HEK293 (cell line): ENCODE results near the gene STX10.

Experiments used
- CTCF ChIA-PET: fragments of 350-600 bp; formaldehyde crosslinking; extraction: SDS; loops from one replicate; lab custom pipeline; 2021; ENCODE audit warnings: antibody characterized with exemption; lab: Yijun Ruan, JAX
- POLR2A ChIA-PET: fragments of 300-600 bp; formaldehyde crosslinking; extraction: SDS; loops from one replicate; lab custom pipeline; 2020; ENCODE audit warnings: antibody characterized with exemption, inconsistent platforms; lab: Yijun Ruan, JAX
- H3K27ac ChIP-seq: fragments of 200-500 bp; sonication (Bioruptor generic); 2 replicates; pipeline ENCODE4 v1.5.1; 2014; ENCODE audit warnings: low read depth, low read length, control low read depth, inconsistent platforms; ENCODE audit errors: extremely low read depth
- H3K36me3 ChIP-seq, 2 experiments: fragments of 200-500 bp in 1 of 2; sonication (Bioruptor generic) in 1 of 2; 1 replicate in 1 of 2; 2 replicates in 1 of 2; pipeline ENCODE4 v1.5.1; 2014 to 2017; ENCODE audit warnings: inconsistent platforms in 2 of 2, low read length in 2 of 2; ENCODE audit not compliant: control insufficient read depth in 2 of 2, insufficient read depth in 1 of 2
- H3K4me1 ChIP-seq: fragments of 200-500 bp; sonication (Bioruptor generic); 2 replicates; pipeline ENCODE4 v1.5.1; 2014; ENCODE audit warnings: mild to moderate bottlenecking, low read length, inconsistent platforms; ENCODE audit not compliant: control insufficient read depth, insufficient read depth
- H3K4me3 ChIP-seq: 2 replicates; pipeline ENCODE4 v1.5.1; 2011; ENCODE audit warnings: low read depth, mild to moderate bottlenecking, control low read depth, low read length, moderate library complexity
- H3K9me3 ChIP-seq: fragments of 200-500 bp; sonication (Bioruptor generic); 2 replicates; pipeline ENCODE4 v1.5.1; 2014; ENCODE audit warnings: low read depth, low read length, inconsistent platforms; ENCODE audit not compliant: control insufficient read depth, insufficient read depth
- ELK4 ChIP-seq: IDR thresholded peaks from 2 replicates; pipeline ENCODE4 v1.6.1; 2011; ENCODE audit warnings: mild to moderate bottlenecking, low read depth, low read length, borderline replicate concordance
- KLF7 ChIP-seq: fragments of 450-650 bp; formaldehyde crosslinking; IDR thresholded peaks from 2 replicates; pipeline ENCODE4 v1.5.1; 2016; ENCODE audit warnings: missing biosample characterization, missing genetic modification characterization, borderline replicate concordance
- MZF1 ChIP-seq: fragments of 450-650 bp; formaldehyde crosslinking; IDR thresholded peaks from 2 replicates; pipeline ENCODE4 v1.5.1; 2017; ENCODE audit warnings: missing biosample characterization, missing genetic modification characterization, borderline replicate concordance
- PRDM1 ChIP-seq: fragments of 450-650 bp; formaldehyde crosslinking; IDR thresholded peaks from 2 replicates; pipeline ENCODE4; 2016; ENCODE audit warnings: missing biosample characterization, missing genetic modification characterization
- SP7 ChIP-seq: fragments of 450-650 bp; formaldehyde crosslinking; IDR thresholded peaks from 2 replicates; pipeline ENCODE4 v1.5.1; 2016; ENCODE audit warnings: missing biosample characterization, missing genetic modification characterization
- TCF7L2 ChIP-seq: IDR thresholded peaks from 2 replicates; pipeline ENCODE4 v1.6.1; 2011; ENCODE audit warnings: low read depth, mild to moderate bottlenecking, inconsistent platforms, low read length, moderate library complexity, borderline replicate concordance
- ZBTB20 ChIP-seq: fragments of 450-650 bp; formaldehyde crosslinking; IDR thresholded peaks from 2 replicates; pipeline ENCODE4 v1.5.1; 2016; ENCODE audit warnings: missing biosample characterization, missing genetic modification characterization
- ZBTB6 ChIP-seq: fragments of 450-650 bp; formaldehyde crosslinking; IDR thresholded peaks from 2 replicates; pipeline ENCODE4 v1.5.1; 2017; ENCODE audit warnings: missing biosample characterization, missing genetic modification characterization
- ZBTB8A ChIP-seq: fragments of 450-650 bp; formaldehyde crosslinking; IDR thresholded peaks from 2 replicates; pipeline ENCODE4 v1.5.1; 2016; ENCODE audit warnings: missing biosample characterization, missing genetic modification characterization
- ZNF140 ChIP-seq: fragments of 450-650 bp; formaldehyde crosslinking; IDR thresholded peaks from 2 replicates; pipeline ENCODE4 v1.5.1; 2016; ENCODE audit warnings: missing biosample characterization, missing genetic modification characterization
- ZNF157 ChIP-seq: fragments of 450-650 bp; formaldehyde crosslinking; IDR thresholded peaks from 2 replicates; pipeline ENCODE4 v1.5.1; 2016; ENCODE audit warnings: missing biosample characterization, missing genetic modification characterization
- ZNF280D ChIP-seq: fragments of 450-650 bp; formaldehyde crosslinking; IDR thresholded peaks from 2 replicates; pipeline ENCODE4 v1.5.1; 2016; ENCODE audit warnings: missing biosample characterization, missing genetic modification characterization
- ZNF350 ChIP-seq: fragments of 450-650 bp; formaldehyde crosslinking; IDR thresholded peaks from 2 replicates; pipeline ENCODE4 v1.5.0; 2017; ENCODE audit warnings: missing biosample characterization, mild to moderate bottlenecking, missing genetic modification characterization
- ZNF366 ChIP-seq: fragments of 450-650 bp; formaldehyde crosslinking; conservative IDR thresholded peaks from 2 replicates; pipeline ENCODE4 v1.5.1; 2016; ENCODE audit warnings: missing biosample characterization, missing genetic modification characterization
- ZNF404 ChIP-seq: fragments of 450-650 bp; formaldehyde crosslinking; IDR thresholded peaks from 2 replicates; pipeline ENCODE4 v1.5.1; 2017; ENCODE audit warnings: missing biosample characterization, missing genetic modification characterization
- ZNF473 ChIP-seq: fragments of 450-650 bp; formaldehyde crosslinking; IDR thresholded peaks from 2 replicates; pipeline ENCODE4 v1.5.1; 2017; ENCODE audit warnings: missing biosample characterization, missing genetic modification characterization
- ZNF521 ChIP-seq: fragments of 450-650 bp; formaldehyde crosslinking; IDR thresholded peaks from 2 replicates; pipeline ENCODE4 v1.5.1; 2017; ENCODE audit warnings: missing biosample characterization, mild to moderate bottlenecking, missing genetic modification characterization
- ZNF555 ChIP-seq: fragments of 450-650 bp; formaldehyde crosslinking; conservative IDR thresholded peaks from 2 replicates; pipeline ENCODE4 v1.5.1; 2017; ENCODE audit warnings: missing biosample characterization, mild to moderate bottlenecking, missing genetic modification characterization, inconsistent platforms
- ZNF624 ChIP-seq: fragments of 450-650 bp; formaldehyde crosslinking; IDR thresholded peaks from 2 replicates; pipeline ENCODE4 v1.5.1; 2017; ENCODE audit warnings: missing biosample characterization, missing genetic modification characterization
- ZNF660 ChIP-seq: fragments of 450-650 bp; IDR thresholded peaks from 2 replicates; pipeline ENCODE4 v1.5.1; 2018; ENCODE audit warnings: missing biosample characterization, mild to moderate bottlenecking, missing genetic modification characterization
- ZNF747 ChIP-seq: fragments of 450-650 bp; formaldehyde crosslinking; IDR thresholded peaks from 2 replicates; pipeline ENCODE4 v1.5.1; 2016; ENCODE audit warnings: missing biosample characterization, missing genetic modification characterization
- ZNF776 ChIP-seq: fragments of 450-650 bp; formaldehyde crosslinking; IDR thresholded peaks from 2 replicates; pipeline ENCODE4 v1.5.0; 2017; ENCODE audit warnings: missing biosample characterization, missing genetic modification characterization, borderline replicate concordance
- ZNF785 ChIP-seq: fragments of 450-650 bp; formaldehyde crosslinking; IDR thresholded peaks from 2 replicates; pipeline ENCODE4 v1.5.1; 2016; ENCODE audit warnings: missing biosample characterization, missing genetic modification characterization
- ZNF830 ChIP-seq: fragments of 450-650 bp; IDR thresholded peaks from 2 replicates; pipeline ENCODE4 v1.5.0; 2018; ENCODE audit warnings: missing biosample characterization, missing genetic modification characterization, low read depth, mild to moderate bottlenecking, moderate library complexity
- ZNF843 ChIP-seq: fragments of 450-650 bp; formaldehyde crosslinking; IDR thresholded peaks from 2 replicates; pipeline ENCODE4 v1.5.1; 2016; ENCODE audit warnings: missing biosample characterization, missing genetic modification characterization
- ZSCAN5A ChIP-seq: fragments of 450-650 bp; formaldehyde crosslinking; IDR thresholded peaks from 2 replicates; pipeline ENCODE4 v1.5.1; 2016; ENCODE audit warnings: missing biosample characterization, missing genetic modification characterization
- TF ChIP-seq, protein P1 (sequence below): fragments of 450-650 bp; formaldehyde crosslinking; IDR thresholded peaks from 2 replicates; pipeline ENCODE4 v1.5.1; 2017; ENCODE audit warnings: missing biosample characterization, missing genetic modification characterization

Gene STX10

DNA sequence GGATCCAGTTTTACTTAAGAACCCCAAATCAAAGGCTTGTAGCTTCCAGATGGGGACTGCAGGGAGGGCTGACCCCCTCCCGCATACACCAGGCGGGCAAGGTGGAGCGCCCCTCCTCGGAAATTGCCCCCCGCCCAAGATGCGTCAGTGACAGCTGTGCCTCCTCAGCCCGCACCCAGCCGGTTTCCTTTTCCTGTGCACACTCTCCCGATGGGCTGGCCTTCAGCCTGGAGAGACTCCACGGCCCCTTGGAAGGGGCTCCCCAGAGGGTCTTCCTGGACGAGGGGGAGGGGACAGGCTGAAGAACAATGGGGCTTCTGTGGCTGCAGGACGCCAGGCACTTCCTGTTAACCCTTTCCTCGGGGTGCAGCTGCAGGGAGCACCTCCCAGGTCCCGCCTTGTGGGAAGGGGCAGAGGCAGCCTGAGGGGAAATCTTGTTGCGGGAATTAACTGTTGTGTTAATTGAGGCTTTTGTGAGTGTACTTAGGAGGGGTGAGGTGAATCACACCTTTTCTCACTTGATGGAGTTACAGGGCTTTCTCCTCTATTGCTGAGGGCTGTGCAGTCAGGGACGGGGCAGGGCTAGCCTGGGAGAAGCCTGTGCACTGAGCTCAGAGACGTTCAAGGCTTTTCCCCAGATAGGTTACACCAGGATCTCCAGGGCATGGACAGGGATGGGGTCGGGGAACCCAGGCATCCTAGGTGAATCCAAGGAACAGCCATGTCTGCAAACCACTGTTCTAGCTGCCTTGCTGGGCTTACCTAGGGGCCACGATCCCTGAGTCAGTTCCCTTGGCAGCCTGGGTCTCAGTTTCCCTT is 14.4 kb upstream of the STX10 start (continued):
- TF ChIP-seq, protein P1, sequence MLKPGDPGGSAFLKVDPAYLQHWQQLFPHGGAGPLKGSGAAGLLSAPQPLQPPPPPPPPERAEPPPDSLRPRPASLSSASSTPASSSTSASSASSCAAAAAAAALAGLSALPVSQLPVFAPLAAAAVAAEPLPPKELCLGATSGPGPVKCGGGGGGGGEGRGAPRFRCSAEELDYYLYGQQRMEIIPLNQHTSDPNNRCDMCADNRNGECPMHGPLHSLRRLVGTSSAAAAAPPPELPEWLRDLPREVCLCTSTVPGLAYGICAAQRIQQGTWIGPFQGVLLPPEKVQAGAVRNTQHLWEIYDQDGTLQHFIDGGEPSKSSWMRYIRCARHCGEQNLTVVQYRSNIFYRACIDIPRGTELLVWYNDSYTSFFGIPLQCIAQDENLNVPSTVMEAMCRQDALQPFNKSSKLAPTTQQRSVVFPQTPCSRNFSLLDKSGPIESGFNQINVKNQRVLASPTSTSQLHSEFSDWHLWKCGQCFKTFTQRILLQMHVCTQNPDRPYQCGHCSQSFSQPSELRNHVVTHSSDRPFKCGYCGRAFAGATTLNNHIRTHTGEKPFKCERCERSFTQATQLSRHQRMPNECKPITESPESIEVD (tag by site-specific recombination): no peak
- no peak for TF ChIP-seq ZNF747 (tag by site-specific recombination)
- no peak for TF ChIP-seq ZSCAN5A (tag by site-specific recombination)

DNA sequence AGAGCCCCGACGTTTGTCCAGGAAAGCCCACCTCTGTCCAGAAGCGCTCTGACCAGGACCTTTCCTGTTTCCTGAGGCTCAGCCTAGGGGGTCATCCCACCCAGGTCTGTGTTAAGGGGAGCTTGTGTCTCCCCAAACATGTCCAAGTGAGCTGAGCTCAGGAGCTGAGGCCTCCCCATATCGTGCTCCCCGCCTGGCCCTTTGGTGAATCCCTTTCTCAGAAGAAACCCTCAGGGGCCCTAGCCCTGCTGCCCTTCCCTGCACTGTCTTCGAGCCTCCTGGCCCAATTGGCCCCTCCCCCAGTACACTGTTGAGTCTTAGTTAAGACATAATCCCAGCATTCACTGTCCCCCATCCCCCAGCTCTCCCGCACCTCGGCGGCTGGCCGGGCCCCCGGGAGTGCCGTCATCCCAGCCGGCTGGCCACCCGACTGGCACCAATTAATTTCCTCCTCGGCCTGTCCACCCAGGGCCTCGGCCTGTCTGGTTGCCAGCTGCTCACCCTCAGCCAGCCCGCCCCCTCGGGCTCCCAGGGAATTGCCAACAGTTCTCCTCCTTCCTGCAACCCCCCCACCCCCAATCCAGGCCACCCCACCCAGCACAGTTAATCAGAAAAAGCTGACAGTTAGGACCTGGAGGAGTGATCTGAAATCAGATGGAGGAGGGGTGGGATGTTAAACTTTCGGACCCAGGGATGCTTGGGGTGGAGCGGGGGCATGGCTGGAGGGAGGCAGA is 13.6 kb upstream of the STX10 start:
- Histone ChIP-seq H3K27ac (peak overlapping the region; percentile 72), H3K4me1 (peaks cover 17% of the 10 kb centered on the region), H3K4me3 (peak overlapping the region; percentile 0), H3K36me3 (no peaks in the 10 kb centered on the region), H3K9me3 (no peaks in the 10 kb centered on the region)
- POLR2A ChIA-PET: interaction anchor here (0.6 to 6.3 kb wide), 12 partner anchors 9 to 676 kb away, joined by 3 to 89 read pairs (median 5); partner anchors contain the start of genes CALR, IER2 and STX10
- CTCF ChIA-PET: interaction anchor here (0.8 to 1.7 kb wide), 3 partner anchors 12 to 70 kb away, joined by 3 to 5 read pairs (median 3); no protein-coding TSS in a partner anchor
- TF ChIP-seq KLF7 (tag by site-specific recombination): no peak
- no peak for TF ChIP-seq ZNF555
- TF ChIP-seq ZNF350 (tag by site-specific recombination): no peak
- TF ChIP-seq ZBTB8A (tag by site-specific recombination): no peak
- TF ChIP-seq ZNF660 (tag by site-specific recombination): no peak
- no peak for TF ChIP-seq ZNF280D (tag by site-specific recombination)
- TF ChIP-seq ZNF521: no peak
- peak; percentile 37 for TF ChIP-seq ZNF366 (tag by site-specific recombination)
- TF ChIP-seq ZBTB6 (tag by site-specific recombination): no peak
- no peak for TF ChIP-seq ZNF785 (tag by site-specific recombination)
- no peak for TF ChIP-seq ELK4
- no peak for TF ChIP-seq ZNF830 (tag by site-specific recombination)
- TF ChIP-seq ZNF157 (tag by site-specific recombination): no peak
- TF ChIP-seq MZF1 (tag by site-specific recombination): no peak
- TF ChIP-seq ZNF404 (tag by site-specific recombination): no peak
- no peak for TF ChIP-seq ZNF473
- no peak for TF ChIP-seq ZNF140 (tag by site-specific recombination)
- no peak for TF ChIP-seq SP7
- TF ChIP-seq ZNF624 (tag by site-specific recombination): no peak
- no peak for TF ChIP-seq TCF7L2
- TF ChIP-seq ZBTB20 (tag by site-specific recombination): peak; percentile 29; the same call in 1 of the 2 replicates
- no peak for TF ChIP-seq ZNF776 (tag by site-specific recombination)
- TF ChIP-seq PRDM1: no peak
- no peak for TF ChIP-seq ZNF843 (tag by site-specific recombination)
